Measurements from ENCODE around the gene SGK2.

The SGK2 gene

DNA sequence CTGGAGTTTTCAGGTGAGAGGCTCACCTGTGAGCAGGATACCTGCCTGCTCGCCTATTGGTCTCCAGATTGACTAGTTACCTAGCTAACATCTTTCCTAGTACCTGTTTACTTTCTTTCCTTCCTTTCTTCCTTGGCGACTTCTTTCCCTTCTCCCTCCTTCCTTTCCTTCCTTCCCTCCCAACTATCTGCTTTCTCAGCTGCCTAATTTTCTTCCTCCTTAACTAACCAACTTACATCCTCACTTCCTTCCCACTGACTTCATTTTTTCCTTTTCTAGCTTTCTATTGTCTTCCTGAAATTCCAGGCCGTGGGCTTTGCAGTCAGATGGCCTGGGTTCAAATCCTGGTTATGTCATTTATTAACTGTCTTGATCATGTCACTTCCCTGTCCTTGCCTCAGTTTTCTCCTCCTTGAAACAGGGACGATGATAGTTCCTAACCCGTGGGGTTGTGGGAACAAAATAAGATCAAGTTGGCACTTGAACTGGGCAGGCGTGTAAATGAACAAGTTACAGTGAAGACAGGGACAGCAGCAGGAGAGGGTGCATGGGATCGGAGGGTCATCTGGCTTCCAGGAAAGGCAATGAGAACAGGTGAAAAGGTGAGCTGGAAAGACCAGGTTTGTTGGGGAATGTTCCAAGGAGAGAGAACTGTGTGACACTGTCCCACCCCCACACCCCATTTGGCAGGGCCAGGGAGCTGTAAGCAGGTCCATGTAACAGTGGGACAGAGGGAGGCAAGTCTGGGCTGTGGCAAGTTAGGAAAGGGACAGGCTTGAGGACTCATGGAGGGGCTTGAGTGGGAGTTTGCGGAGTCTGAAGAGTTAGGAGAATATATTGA lies 540 bp downstream of the SGK2 start:
- H3K36me3 ChIP-seq (ENCODE audit: control insufficient read depth in 5 of 5, insufficient read depth in 5 of 5, low read length in 5 of 5) = peaks cover 0 to 2% (median under 1%) of the 10 kb centered on the region in 5 donors
- H3K4me1 ChIP-seq (ENCODE audit: control insufficient read depth in 5 of 5, insufficient read depth in 5 of 5, low read length in 5 of 5) = peaks cover 5 to 46% (median 40%) of the 10 kb centered on the region in 5 donors
- no peaks in the 10 kb centered on the region for H3K9me3 ChIP-seq (ENCODE audit: control insufficient read depth in 5 of 5, low read length in 5 of 5)
- H3K9ac ChIP-seq (ENCODE audit: low read length in 5 of 5) = peak overlapping the region in 4 of 5 donors; percentile 5 to 68 (median 34)
- H3K27me3 ChIP-seq (ENCODE audit: control insufficient read depth in 5 of 5, insufficient read depth in 4 of 5, low read length in 5 of 5) = no peaks in the 10 kb centered on the region
- peak overlapping the region in 4 of 5 donors; percentile 30 to 70 (median 40) for H3K4me3 ChIP-seq (ENCODE audit: low read depth in 1 of 5, low read length in 5 of 5)
- peak overlapping the region; percentile 92 for H3K27ac ChIP-seq (ENCODE audit: low read depth, low read length)

DNA sequence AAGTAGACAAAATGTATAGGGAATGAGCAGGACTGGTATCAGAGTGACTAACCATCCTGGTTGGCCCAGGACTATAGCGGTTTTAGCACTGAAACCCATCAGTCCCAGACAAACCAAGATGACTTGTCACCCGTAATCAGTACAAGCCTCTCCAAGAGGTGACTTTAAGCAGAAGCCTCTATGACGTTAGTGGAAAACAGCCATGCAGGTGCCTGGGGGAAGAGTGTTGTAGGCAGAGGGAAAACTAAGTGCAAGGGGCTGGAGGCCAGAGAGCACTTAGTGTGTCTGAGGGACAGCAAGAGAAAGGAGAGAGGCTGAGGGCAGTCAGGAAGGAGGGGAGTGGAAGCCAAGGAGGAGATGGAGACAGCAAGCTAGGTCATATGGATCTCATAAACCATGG lies 2.1 kb downstream of the SGK2 start:
- Histone ChIP-seq H3K9me3 (ENCODE audit: control insufficient read depth in 5 of 5, low read length in 5 of 5) (no peaks in the 10 kb centered on the region), H3K27me3 (ENCODE audit: control insufficient read depth in 5 of 5, insufficient read depth in 4 of 5, low read length in 5 of 5) (no peaks in the 10 kb centered on the region), H3K4me1 (ENCODE audit: control insufficient read depth in 5 of 5, insufficient read depth in 5 of 5, low read length in 5 of 5) (peaks cover 5 to 53% (median 46%) of the 10 kb centered on the region in 5 donors), H3K9ac (ENCODE audit: low read length in 5 of 5) (no peak overlapping the region), H3K4me3 (ENCODE audit: low read depth in 1 of 5, low read length in 5 of 5) (peak overlapping the region in 2 of 5 donors; percentile 0 to 21), H3K27ac (ENCODE audit: low read depth, low read length) (peak overlapping the region; percentile 24), H3K36me3 (ENCODE audit: control insufficient read depth in 5 of 5, insufficient read depth in 5 of 5, low read length in 5 of 5) (peaks cover 0 to 5% (median 4%) of the 10 kb centered on the region in 5 donors)

DNA sequence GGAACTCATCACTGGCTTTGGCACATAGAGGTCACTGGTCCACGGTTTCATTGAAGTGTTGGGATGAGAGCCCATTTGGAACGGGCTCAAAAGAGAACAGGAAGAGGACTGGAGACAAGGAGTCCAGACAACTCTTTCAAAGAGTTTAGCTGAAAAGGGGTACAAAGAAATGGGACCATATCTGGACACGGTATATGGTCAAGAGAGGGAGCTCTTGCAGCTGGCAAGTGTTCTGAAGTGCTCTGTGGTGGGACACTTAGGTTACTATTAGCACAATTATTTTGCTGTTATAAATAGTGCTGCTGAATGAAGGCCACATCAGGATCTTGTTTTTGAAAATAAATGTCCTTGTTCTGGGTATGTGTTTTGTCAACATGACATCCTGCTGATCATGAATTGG lies 4.6 kb downstream of the SGK2 start:
- Histone ChIP-seq H3K27ac (ENCODE audit: low read depth, low read length) (no peak overlapping the region), H3K4me3 (ENCODE audit: low read depth in 1 of 5, low read length in 5 of 5) (no peak overlapping the region), H3K27me3 (ENCODE audit: control insufficient read depth in 5 of 5, insufficient read depth in 4 of 5, low read length in 5 of 5) (no peaks in the 10 kb centered on the region)

DNA sequence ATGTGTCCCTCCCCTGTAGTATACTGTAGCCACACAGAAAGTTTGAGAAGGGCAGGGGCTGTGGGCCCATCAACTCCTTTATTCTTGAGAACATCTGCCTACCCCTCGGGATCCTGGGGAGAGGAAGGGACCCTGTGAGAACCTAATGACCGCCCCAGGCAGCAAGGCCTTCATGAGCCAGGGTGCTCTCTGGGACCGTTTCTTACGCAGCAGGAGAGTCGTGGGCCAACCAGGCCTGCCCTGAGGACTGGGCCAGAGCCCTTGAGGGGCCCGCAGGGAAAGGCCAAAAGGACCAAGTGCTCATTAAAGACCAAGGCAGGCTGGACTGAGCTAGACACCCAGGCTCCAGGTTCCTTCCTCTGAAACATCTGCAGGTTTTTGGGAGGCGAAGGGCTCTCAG lies 5.2 kb downstream of the SGK2 start:
- H3K4me3 ChIP-seq (ENCODE audit: low read depth in 1 of 5, low read length in 5 of 5) = no peak overlapping the region
- no peaks in the 10 kb centered on the region for H3K9me3 ChIP-seq (ENCODE audit: control insufficient read depth in 5 of 5, low read length in 5 of 5)
- peaks cover 3 to 27% (median 13%) of the 10 kb centered on the region in 5 donors for H3K36me3 ChIP-seq (ENCODE audit: control insufficient read depth in 5 of 5, insufficient read depth in 5 of 5, low read length in 5 of 5)
- no peak overlapping the region for H3K27ac ChIP-seq (ENCODE audit: low read depth, low read length)
- no peaks in the 10 kb centered on the region for H3K27me3 ChIP-seq (ENCODE audit: control insufficient read depth in 5 of 5, insufficient read depth in 4 of 5, low read length in 5 of 5)
- peaks cover 0 to 31% (median 24%) of the 10 kb centered on the region in 5 donors for H3K4me1 ChIP-seq (ENCODE audit: control insufficient read depth in 5 of 5, insufficient read depth in 5 of 5, low read length in 5 of 5)
- H3K9ac ChIP-seq (ENCODE audit: low read length in 5 of 5) = no peak overlapping the region

More for the DNA sequence above, 4.6 kb downstream of the SGK2 start:
- Histone ChIP-seq H3K4me1 (ENCODE audit: control insufficient read depth in 5 of 5, insufficient read depth in 5 of 5, low read length in 5 of 5) (peaks cover 2 to 37% (median 30%) of the 10 kb centered on the region in 5 donors), H3K9ac (ENCODE audit: low read length in 5 of 5) (no peak overlapping the region), H3K36me3 (ENCODE audit: control insufficient read depth in 5 of 5, insufficient read depth in 5 of 5, low read length in 5 of 5) (peaks cover 3 to 22% (median 11%) of the 10 kb centered on the region in 5 donors), H3K9me3 (ENCODE audit: control insufficient read depth in 5 of 5, low read length in 5 of 5) (no peaks in the 10 kb centered on the region)

DNA sequence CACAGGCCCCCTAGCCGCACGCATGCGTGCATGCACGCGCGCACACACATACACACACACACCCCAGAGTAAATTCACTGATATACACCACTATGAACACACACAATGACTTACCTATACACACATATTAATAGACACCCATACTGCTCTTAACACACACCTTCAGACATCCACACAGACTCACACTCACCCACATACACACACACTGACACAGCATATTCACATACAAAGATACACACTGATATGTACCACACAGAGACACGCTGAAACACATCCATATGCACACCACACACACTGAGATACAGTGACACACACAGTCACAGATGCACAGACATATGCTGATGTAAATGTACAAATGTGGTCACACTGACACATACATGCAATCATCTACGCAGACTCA lies 5.6 kb downstream of the SGK2 start:
- Histone ChIP-seq H3K27ac (ENCODE audit: low read depth, low read length) (no peak overlapping the region), H3K27me3 (ENCODE audit: control insufficient read depth in 5 of 5, insufficient read depth in 4 of 5, low read length in 5 of 5) (no peaks in the 10 kb centered on the region), H3K9ac (ENCODE audit: low read length in 5 of 5) (no peak overlapping the region), H3K9me3 (ENCODE audit: control insufficient read depth in 5 of 5, low read length in 5 of 5) (no peaks in the 10 kb centered on the region), H3K4me3 (ENCODE audit: low read depth in 1 of 5, low read length in 5 of 5) (no peak overlapping the region), H3K36me3 (ENCODE audit: control insufficient read depth in 5 of 5, insufficient read depth in 5 of 5, low read length in 5 of 5) (peaks cover 3 to 32% (median 18%) of the 10 kb centered on the region in 5 donors), H3K4me1 (ENCODE audit: control insufficient read depth in 5 of 5, insufficient read depth in 5 of 5, low read length in 5 of 5) (peaks cover 0 to 27% (median 19%) of the 10 kb centered on the region in 5 donors)

DNA sequence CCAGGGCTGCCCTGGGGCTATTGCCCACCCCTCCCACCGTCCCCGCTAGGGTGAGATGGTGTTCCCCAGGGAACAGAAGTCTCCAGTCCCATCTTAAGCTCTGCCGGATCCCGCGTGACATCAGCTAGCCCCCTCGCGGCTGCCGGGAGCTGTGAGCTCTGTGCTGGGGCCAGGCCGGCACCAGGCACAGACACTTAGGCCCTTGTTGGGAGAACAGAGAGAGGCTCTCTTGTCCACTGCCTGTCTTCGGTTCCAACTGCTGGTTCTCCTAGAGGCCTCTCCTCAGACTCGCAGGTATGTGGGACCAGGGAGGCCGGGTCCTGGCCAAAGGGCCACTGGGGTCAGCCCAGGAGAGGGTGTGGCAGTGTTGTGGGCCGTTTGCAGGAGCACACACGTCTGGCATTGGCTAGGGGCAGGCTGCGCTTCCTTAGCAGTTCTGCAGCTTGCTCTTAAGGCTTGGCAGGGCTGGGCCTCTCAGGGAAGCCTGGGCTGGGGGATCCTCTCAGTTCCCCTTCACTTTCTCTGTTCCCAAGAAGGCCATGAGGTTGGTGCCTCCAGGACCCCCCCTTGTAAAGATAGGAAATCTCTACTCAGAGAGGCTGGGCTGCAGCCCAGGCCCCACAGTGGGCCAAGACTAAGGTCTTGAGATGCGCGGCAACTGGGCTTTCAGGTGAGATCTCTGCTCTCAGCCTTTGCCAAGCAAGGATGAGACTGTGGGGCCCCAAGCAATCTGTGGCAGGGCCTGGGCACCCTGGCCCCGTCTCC lies 6.3 kb downstream of the SGK2 start:
- Histone ChIP-seq H3K27me3 (ENCODE audit: control insufficient read depth in 5 of 5, insufficient read depth in 4 of 5, low read length in 5 of 5) (no peaks in the 10 kb centered on the region), H3K4me3 (ENCODE audit: low read depth in 1 of 5, low read length in 5 of 5) (no peak overlapping the region), H3K27ac (ENCODE audit: low read depth, low read length) (no peak overlapping the region), H3K36me3 (ENCODE audit: control insufficient read depth in 5 of 5, insufficient read depth in 5 of 5, low read length in 5 of 5) (peaks cover 3 to 39% (median 24%) of the 10 kb centered on the region in 5 donors), H3K4me1 (ENCODE audit: control insufficient read depth in 5 of 5, insufficient read depth in 5 of 5, low read length in 5 of 5) (peaks cover 0 to 20% (median 14%) of the 10 kb centered on the region in 5 donors), H3K9ac (ENCODE audit: low read length in 5 of 5) (no peak overlapping the region), H3K9me3 (ENCODE audit: control insufficient read depth in 5 of 5, low read length in 5 of 5) (no peaks in the 10 kb centered on the region)

DNA sequence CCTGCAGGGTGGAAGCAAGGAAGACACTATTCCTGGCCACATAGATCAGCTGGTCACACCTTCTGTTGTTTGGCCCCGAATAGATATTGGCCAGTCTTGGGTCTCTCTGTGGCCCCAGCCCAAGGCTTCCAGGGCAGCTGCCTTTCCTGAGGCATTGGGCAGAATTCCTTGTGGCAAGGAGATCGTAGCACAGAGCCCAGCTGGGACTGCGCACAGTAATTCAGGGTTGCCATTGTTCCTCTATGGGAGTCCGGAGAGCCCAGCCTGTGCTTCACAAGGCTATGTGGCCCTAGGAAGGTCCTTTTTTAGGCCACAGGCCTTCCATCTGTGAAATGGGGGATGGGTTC lies 6.9 kb downstream of the SGK2 start:
- Histone ChIP-seq H3K27me3 (ENCODE audit: control insufficient read depth in 5 of 5, insufficient read depth in 4 of 5, low read length in 5 of 5) (no peaks in the 10 kb centered on the region), H3K27ac (ENCODE audit: low read depth, low read length) (no peak overlapping the region), H3K9ac (ENCODE audit: low read length in 5 of 5) (peak overlapping the region in 1 of 5 donors; percentile 2), H3K4me3 (ENCODE audit: low read depth in 1 of 5, low read length in 5 of 5) (no peak overlapping the region), H3K36me3 (ENCODE audit: control insufficient read depth in 5 of 5, insufficient read depth in 5 of 5, low read length in 5 of 5) (peaks cover 3 to 45% (median 29%) of the 10 kb centered on the region in 5 donors), H3K9me3 (ENCODE audit: control insufficient read depth in 5 of 5, low read length in 5 of 5) (no peaks in the 10 kb centered on the region), H3K4me1 (ENCODE audit: control insufficient read depth in 5 of 5, insufficient read depth in 5 of 5, low read length in 5 of 5) (peaks cover 0 to 17% (median 13%) of the 10 kb centered on the region in 5 donors)

DNA sequence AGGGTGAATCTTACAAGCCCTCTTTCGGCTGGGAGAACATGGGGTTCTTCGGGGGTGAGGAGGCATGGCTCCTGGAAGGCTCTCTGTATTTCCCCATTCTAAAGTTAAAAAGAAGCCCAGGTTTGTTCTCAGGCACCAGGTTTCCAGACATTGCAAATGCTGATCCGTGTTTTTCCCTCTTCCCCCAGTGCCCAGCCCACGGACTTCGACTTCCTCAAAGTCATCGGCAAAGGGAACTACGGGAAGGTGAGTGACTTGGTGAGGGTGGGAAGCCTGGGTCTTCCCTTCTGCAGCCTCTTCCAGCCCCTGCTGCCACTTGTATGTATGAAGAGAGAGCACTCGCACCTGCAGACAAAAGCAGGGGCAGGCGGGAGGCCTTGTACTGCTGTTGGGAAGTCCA lies 8.7 kb downstream of the SGK2 start:
- Histone ChIP-seq H3K9ac (ENCODE audit: low read length in 5 of 5) (no peak overlapping the region), H3K4me1 (ENCODE audit: control insufficient read depth in 5 of 5, insufficient read depth in 5 of 5, low read length in 5 of 5) (peaks cover 0 to 14% (median 5%) of the 10 kb centered on the region in 5 donors), H3K9me3 (ENCODE audit: control insufficient read depth in 5 of 5, low read length in 5 of 5) (no peaks in the 10 kb centered on the region), H3K36me3 (ENCODE audit: control insufficient read depth in 5 of 5, insufficient read depth in 5 of 5, low read length in 5 of 5) (peaks cover 3 to 59% (median 43%) of the 10 kb centered on the region in 5 donors), H3K4me3 (ENCODE audit: low read depth in 1 of 5, low read length in 5 of 5) (no peak overlapping the region), H3K27me3 (ENCODE audit: control insufficient read depth in 5 of 5, insufficient read depth in 4 of 5, low read length in 5 of 5) (no peaks in the 10 kb centered on the region), H3K27ac (ENCODE audit: low read depth, low read length) (no peak overlapping the region)

DNA sequence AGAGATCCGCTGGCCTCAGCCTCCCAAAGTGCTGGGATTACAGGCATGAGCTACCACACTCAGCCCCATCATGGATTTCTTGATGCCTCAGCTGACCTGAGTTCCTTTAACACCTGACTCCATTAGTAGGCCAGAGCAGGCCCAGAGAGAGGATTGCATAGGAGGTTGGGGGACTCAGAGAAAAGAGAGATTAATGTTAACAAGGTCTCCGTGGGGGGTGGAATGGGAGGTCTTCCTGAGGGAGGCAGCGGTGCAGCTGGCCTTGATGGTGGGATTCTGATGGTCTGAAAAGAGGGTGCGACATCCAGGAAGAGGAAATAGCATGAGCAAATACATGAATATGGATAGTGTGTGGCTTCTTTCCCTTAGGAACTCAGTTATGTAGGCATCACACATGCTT lies 9.9 kb downstream of the SGK2 start:
- H3K27me3 ChIP-seq (ENCODE audit: control insufficient read depth in 5 of 5, insufficient read depth in 4 of 5, low read length in 5 of 5) = no peaks in the 10 kb centered on the region

DNA sequence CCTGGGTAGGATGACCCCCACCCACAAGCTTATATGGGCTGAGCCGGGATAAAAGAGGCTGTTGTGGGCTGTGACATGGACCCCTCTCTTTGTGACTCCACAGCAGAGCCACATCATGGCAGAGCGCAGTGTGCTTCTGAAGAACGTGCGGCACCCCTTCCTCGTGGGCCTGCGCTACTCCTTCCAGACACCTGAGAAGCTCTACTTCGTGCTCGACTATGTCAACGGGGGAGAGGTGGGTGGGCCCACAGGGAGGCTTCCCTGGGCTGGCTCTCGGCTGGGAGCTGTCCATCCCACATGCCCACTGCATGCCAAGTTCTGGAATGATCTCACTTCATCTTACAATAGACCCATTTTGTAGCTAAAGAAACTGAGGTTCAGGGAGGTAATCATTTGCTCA lies 10.5 kb downstream of the SGK2 start:
- peaks cover 0 to 14% (median 5%) of the 10 kb centered on the region in 5 donors for H3K4me1 ChIP-seq (ENCODE audit: control insufficient read depth in 5 of 5, insufficient read depth in 5 of 5, low read length in 5 of 5)
- H3K9ac ChIP-seq (ENCODE audit: low read length in 5 of 5) = no peak overlapping the region
- no peak overlapping the region for H3K4me3 ChIP-seq (ENCODE audit: low read depth in 1 of 5, low read length in 5 of 5)
- H3K9me3 ChIP-seq (ENCODE audit: control insufficient read depth in 5 of 5, low read length in 5 of 5) = no peaks in the 10 kb centered on the region
- no peaks in the 10 kb centered on the region for H3K27me3 ChIP-seq (ENCODE audit: control insufficient read depth in 5 of 5, insufficient read depth in 4 of 5, low read length in 5 of 5)
- peaks cover 3 to 64% (median 48%) of the 10 kb centered on the region in 5 donors for H3K36me3 ChIP-seq (ENCODE audit: control insufficient read depth in 5 of 5, insufficient read depth in 5 of 5, low read length in 5 of 5)
- H3K27ac ChIP-seq (ENCODE audit: low read depth, low read length) = no peak overlapping the region

More for the DNA sequence above, 9.9 kb downstream of the SGK2 start:
- H3K9ac ChIP-seq (ENCODE audit: low read length in 5 of 5) = peak overlapping the region in 1 of 5 donors; percentile 2
- peaks cover 0 to 14% (median 5%) of the 10 kb centered on the region in 5 donors for H3K4me1 ChIP-seq (ENCODE audit: control insufficient read depth in 5 of 5, insufficient read depth in 5 of 5, low read length in 5 of 5)
- H3K27ac ChIP-seq (ENCODE audit: low read depth, low read length) = no peak overlapping the region
- no peak overlapping the region for H3K4me3 ChIP-seq (ENCODE audit: low read depth in 1 of 5, low read length in 5 of 5)
- peaks cover 3 to 62% (median 45%) of the 10 kb centered on the region in 5 donors for H3K36me3 ChIP-seq (ENCODE audit: control insufficient read depth in 5 of 5, insufficient read depth in 5 of 5, low read length in 5 of 5)
- H3K9me3 ChIP-seq (ENCODE audit: control insufficient read depth in 5 of 5, low read length in 5 of 5) = no peaks in the 10 kb centered on the region

Data from subcutaneous abdominal adipose tissue (tissue), 5 donors.